H1 (cell line): ENCODE measurements around the gene TMEM59L. TPM values are rescaled to one million over a fixed set of nuclear protein-coding genes. Genes with fewer than 3 reads are reported as not detected.
A peak's percentile ranks its signal among the peaks of the same experiment; 100 is the strongest.

Experiments used
- ATF2 ChIP-seq: IDR thresholded peaks from 2 replicates; pipeline ENCODE4 v1.6.1; 2012; ENCODE audit warnings: low read length, inconsistent platforms
- ATF3 ChIP-seq: IDR thresholded peaks from 2 replicates; pipeline ENCODE4 v1.6.1; 2011; ENCODE audit warnings: low read depth, mild to moderate bottlenecking, low read length; ENCODE audit not compliant: insufficient read depth
- E2F6 ChIP-seq: IDR thresholded peaks from 2 replicates; pipeline ENCODE4 v1.6.1; 2012; ENCODE audit warnings: inconsistent platforms
- MAX ChIP-seq: IDR thresholded peaks from 2 replicates; pipeline ENCODE4 v1.6.1; 2012; ENCODE audit warnings: inconsistent platforms
- POLR2A ChIP-seq, 2 experiments: IDR thresholded peaks; 1 replicate in 1 of 2; 2 replicates in 1 of 2; pipeline ENCODE4 v1.6.1; 2011; ENCODE audit warnings: low read depth in 2 of 2, low read length in 2 of 2, mild to moderate bottlenecking in 2 of 2; ENCODE audit errors: control extremely low read depth in 1 of 2
- RAD21 ChIP-seq, 2 experiments: IDR thresholded peaks in 1 of 2; conservative IDR thresholded peaks in 1 of 2; 2 replicates each; pipeline ENCODE4 v1.6.1; 2011; ENCODE audit warnings: low read depth in 2 of 2, low read length in 2 of 2, improper control_type of control experiment in 1 of 2, inconsistent platforms in 1 of 2, mild to moderate bottlenecking in 1 of 2, moderate library complexity in 1 of 2
- RXRA ChIP-seq: IDR thresholded peaks from 2 replicates; pipeline ENCODE4 v1.6.1; 2011; ENCODE audit warnings: low read depth, mild to moderate bottlenecking, low read length, moderate library complexity; ENCODE audit not compliant: insufficient read depth
- SIN3A ChIP-seq, 2 experiments: IDR thresholded peaks in 1 of 2; conservative IDR thresholded peaks in 1 of 2; 2 replicates each; pipeline ENCODE4 v1.6.1; 2011 to 2012; ENCODE audit warnings: low read length in 2 of 2, improper control_type of control experiment in 1 of 2, low read depth in 1 of 2, mild to moderate bottlenecking in 1 of 2
- SP4 ChIP-seq: IDR thresholded peaks from 2 replicates; pipeline ENCODE4 v1.6.1; 2012; ENCODE audit warnings: low read length, inconsistent platforms
- TAF7 ChIP-seq: optimal IDR thresholded peaks from 2 replicates; pipeline ENCODE3; 2011; ENCODE audit warnings: low read depth, mild to moderate bottlenecking, inconsistent platforms, low read length, moderate library complexity, borderline replicate concordance
- YY1 ChIP-seq: IDR thresholded peaks from 2 replicates; pipeline ENCODE4 v1.6.1; 2011; ENCODE audit warnings: low read depth, mild to moderate bottlenecking, low read length
- polyA plus RNA-seq, 7 experiments: library from polyadenylated mRNA; depleted of rRNA in 3 of 7; stranded (reverse) in 5 of 7; unstranded in 2 of 7; fragments of >200 nt in 5 of 7; fragments of 200-250 nt in 2 of 7; gene quantifications; 1 replicate in 5 of 7; 2 replicates in 1 of 7; 4 replicates in 1 of 7; pipeline versions ENCODE4 v1.2.1 to v1.2.3, GENCODE V29; 2011 to 2013; ENCODE audit warnings: missing spikeins in 2 of 7, mixed read lengths in 2 of 7
- total RNA-seq: library from RNA; stranded (reverse); fragmentation: NEBNext Ultra II Directional; extraction: Animal tissue kit (Norgen Biotek cat#: 25700); gene quantifications from 2 replicates; pipeline ENCODE4 v1.2.1, GENCODE V29; 2021

Gene TMEM59L
- total and polyA plus RNA-seq, 2 of the 8 experiments (the other 6 are each of a cell fraction or from before 2014, with no cell fraction given) = 4.0 to 12.2 TPM

GRCh38 chr19:18594096-18594823 is 18.4 kb upstream of the TMEM59L start (continued):
- TF ChIP-seq YY1 (peak; percentile 25; the same call in 1 of the 2 replicates), SP4 (no peak; the same call in 1 of the 2 replicates), POLR2A (IDR thresholded peaks at IDR 0.05; ENCODE audit: control extremely low read depth in 1 of 2, low read depth in 2 of 2, low read length in 2 of 2) (peak in 1 of 2 experiments; percentile 62; a peak in 1 of 3 replicates), ATF3 (no peak), MAX (peak; percentile 8), RXRA (no peak), SIN3A (conservative IDR thresholded peaks at IDR 0.05 in 1 of 2, IDR thresholded peaks at IDR 0.05 in 1 of 2; ENCODE audit: low read depth in 1 of 2, low read length in 2 of 2) (peak; percentile 19 to 37; a peak in 1 of 4 replicates), ATF2 (no peak), RAD21 (IDR thresholded peaks at IDR 0.05 in 1 of 2, conservative IDR thresholded peaks at IDR 0.05 in 1 of 2; ENCODE audit: low read depth in 2 of 2, low read length in 2 of 2) (peak; percentile 56 to 74; a peak in 3 of 4 replicates), TAF7 (peak; percentile 59), E2F6 (peak; percentile 23; the same call in 1 of the 2 replicates)
